Breast epithelium (tissue), 3 donors: ENCODE results near the gene MST1R.

Experiments
- POLR2A ChIP-seq: fragments of 450-650 bp; IDR thresholded peaks from one replicate; pipeline ENCODE4 v1.6.1; 2016; ENCODE audit warnings: antibody characterized with exemption, mild to moderate bottlenecking, moderate library complexity
- TF ChIP-seq, protein P1 (sequence below), 3 donors: fragments of 450-650 bp; IDR thresholded peaks; one replicate each; pipeline ENCODE4 v1.5.1; 2016 to 2017; ENCODE audit warnings: antibody characterized with exemption in 3 of 3, mild to moderate bottlenecking in 3 of 3, moderate library complexity in 3 of 3

DNA sequence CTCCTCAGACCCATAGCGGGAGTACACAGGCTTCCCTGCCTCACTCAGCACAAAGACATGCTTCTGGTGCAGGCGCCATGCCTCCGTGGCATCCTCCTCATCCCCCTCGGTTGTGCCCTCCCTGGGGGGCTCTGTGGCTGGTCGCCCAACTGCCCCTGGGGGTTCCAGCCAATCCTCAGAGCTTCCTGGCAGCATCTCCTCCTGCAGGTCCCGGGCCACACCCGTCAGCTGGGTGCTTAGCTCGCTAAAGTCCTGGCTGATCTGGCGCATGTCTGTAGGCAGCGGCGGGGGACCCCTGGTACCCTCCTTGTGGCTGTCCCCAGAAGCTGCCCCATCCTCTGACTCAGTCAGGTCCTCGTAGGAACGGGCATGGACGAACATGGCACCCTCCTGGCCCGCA is 7.9 kb upstream of the MST1R start:
- no peak for TF ChIP-seq POLR2A
- TF ChIP-seq, protein P1, sequence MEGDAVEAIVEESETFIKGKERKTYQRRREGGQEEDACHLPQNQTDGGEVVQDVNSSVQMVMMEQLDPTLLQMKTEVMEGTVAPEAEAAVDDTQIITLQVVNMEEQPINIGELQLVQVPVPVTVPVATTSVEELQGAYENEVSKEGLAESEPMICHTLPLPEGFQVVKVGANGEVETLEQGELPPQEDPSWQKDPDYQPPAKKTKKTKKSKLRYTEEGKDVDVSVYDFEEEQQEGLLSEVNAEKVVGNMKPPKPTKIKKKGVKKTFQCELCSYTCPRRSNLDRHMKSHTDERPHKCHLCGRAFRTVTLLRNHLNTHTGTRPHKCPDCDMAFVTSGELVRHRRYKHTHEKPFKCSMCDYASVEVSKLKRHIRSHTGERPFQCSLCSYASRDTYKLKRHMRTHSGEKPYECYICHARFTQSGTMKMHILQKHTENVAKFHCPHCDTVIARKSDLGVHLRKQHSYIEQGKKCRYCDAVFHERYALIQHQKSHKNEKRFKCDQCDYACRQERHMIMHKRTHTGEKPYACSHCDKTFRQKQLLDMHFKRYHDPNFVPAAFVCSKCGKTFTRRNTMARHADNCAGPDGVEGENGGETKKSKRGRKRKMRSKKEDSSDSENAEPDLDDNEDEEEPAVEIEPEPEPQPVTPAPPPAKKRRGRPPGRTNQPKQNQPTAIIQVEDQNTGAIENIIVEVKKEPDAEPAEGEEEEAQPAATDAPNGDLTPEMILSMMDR (IDR thresholded peaks at IDR 0.05), result no peak
